ELF-1 (cell line): ENCODE measurements around the gene CD83.
"Not testable (repeated sequence)": the region's sequence is repeated elsewhere in the genome, so short reads cannot be mapped to it uniquely, and the experiment has no call there.

Experiments used
- DNase-seq: peaks from one replicate; pipeline ENCODE4 v3.0.0-alpha.2; 2016; ENCODE audit warnings: low read depth, low spot score

The CD83 gene

GRCh38 chr6:14147891-14148290 is 30.3 kb downstream of the CD83 start:
- DNase-seq: no peak

- DNase-seq: no peak
These were observed 30.9 kb downstream of the CD83 start for GRCh38 chr6:14148471-14148870.

- no peak for DNase-seq
These were observed 31.6 kb downstream of the CD83 start for GRCh38 chr6:14149053-14149738.

- no peak for DNase-seq
These were observed 32.2 kb downstream of the CD83 start for GRCh38 chr6:14149739-14150130.

GRCh38 chr6:14151300-14151699 is 33.7 kb downstream of the CD83 start:
- not testable (repeated sequence) for DNase-seq

- no peak for DNase-seq
These were observed 34.2 kb downstream of the CD83 start for GRCh38 chr6:14151773-14152172.

GRCh38 chr6:14153228-14153627 is 35.7 kb downstream of the CD83 start:
- no peak for DNase-seq

- DNase-seq: no peak
These were observed 41.5 kb downstream of the CD83 start for GRCh38 chr6:14159090-14159489.

GRCh38 chr6:14162826-14163225 is 45.3 kb downstream of the CD83 start:
- no peak for DNase-seq

GRCh38 chr6:14165091-14165490 is 47.5 kb downstream of the CD83 start:
- DNase-seq: no peak

- DNase-seq: no peak
These were observed 49.3 kb downstream of the CD83 start for GRCh38 chr6:14166839-14167238.

- DNase-seq: no peak
These were observed 52.6 kb downstream of the CD83 start for GRCh38 chr6:14170128-14170527.

GRCh38 chr6:14172562-14172961 is 55.0 kb downstream of the CD83 start:
- DNase-seq: no peak

GRCh38 chr6:14174226-14174625 is 56.7 kb downstream of the CD83 start:
- DNase-seq: no peak

GRCh38 chr6:14174996-14175395 is 57.4 kb downstream of the CD83 start:
- DNase-seq: no peak

- no peak for DNase-seq
These were observed 58.9 kb downstream of the CD83 start for GRCh38 chr6:14176429-14176828.

- DNase-seq: no peak
These were observed 60.0 kb downstream of the CD83 start for GRCh38 chr6:14177413-14178082.

- DNase-seq: no peak
These were observed 60.5 kb downstream of the CD83 start for GRCh38 chr6:14178083-14178445.

GRCh38 chr6:14180609-14181008 is 63.0 kb downstream of the CD83 start:
- DNase-seq: no peak

GRCh38 chr6:14182916-14183315 is 65.3 kb downstream of the CD83 start:
- no peak for DNase-seq
